Measurements from ENCODE around the gene FGFBP3.

DNA sequence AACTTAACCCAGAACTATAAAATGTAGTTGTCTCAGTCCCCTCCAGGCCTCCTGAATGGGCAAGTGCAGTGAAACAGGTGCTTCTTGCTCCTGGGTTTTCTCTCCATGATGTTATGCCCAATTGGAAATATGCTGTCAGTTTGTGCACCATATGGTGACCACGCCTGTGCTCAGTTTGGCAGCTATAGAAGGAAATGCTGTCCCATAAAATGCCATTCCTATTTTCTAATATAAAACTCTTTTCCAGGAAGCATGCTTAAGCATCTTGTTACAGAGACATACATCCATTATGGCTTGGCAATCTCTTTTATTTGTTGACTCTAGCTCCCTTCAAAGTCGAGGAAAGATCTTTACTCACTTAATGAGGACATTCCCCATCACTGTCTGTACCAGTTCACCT is 45.2 kb downstream of the FGFBP3 start:
- TF ChIP-seq, protein P1, sequence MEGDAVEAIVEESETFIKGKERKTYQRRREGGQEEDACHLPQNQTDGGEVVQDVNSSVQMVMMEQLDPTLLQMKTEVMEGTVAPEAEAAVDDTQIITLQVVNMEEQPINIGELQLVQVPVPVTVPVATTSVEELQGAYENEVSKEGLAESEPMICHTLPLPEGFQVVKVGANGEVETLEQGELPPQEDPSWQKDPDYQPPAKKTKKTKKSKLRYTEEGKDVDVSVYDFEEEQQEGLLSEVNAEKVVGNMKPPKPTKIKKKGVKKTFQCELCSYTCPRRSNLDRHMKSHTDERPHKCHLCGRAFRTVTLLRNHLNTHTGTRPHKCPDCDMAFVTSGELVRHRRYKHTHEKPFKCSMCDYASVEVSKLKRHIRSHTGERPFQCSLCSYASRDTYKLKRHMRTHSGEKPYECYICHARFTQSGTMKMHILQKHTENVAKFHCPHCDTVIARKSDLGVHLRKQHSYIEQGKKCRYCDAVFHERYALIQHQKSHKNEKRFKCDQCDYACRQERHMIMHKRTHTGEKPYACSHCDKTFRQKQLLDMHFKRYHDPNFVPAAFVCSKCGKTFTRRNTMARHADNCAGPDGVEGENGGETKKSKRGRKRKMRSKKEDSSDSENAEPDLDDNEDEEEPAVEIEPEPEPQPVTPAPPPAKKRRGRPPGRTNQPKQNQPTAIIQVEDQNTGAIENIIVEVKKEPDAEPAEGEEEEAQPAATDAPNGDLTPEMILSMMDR (optimal IDR thresholded peaks at IDR 0.05 in 1 of 3, IDR thresholded peaks at IDR 0.05 in 1 of 3, conservative IDR thresholded peaks at IDR 0.05 in 1 of 3; ENCODE audit: extremely low read depth in 1 of 3, insufficient read depth in 2 of 3, low read length in 3 of 3): no peak
- no peak for TF ChIP-seq EZH2 (IDR thresholded peaks at IDR 0.05; ENCODE audit: low read length)
